Transverse colon (tissue), 4 donors: ENCODE measurements around the gene RFXAP. TPM values are rescaled to one million over a fixed set of nuclear protein-coding genes. Genes with fewer than 3 reads are reported as not detected.

Experiments
- DNase-seq: peaks from one replicate; pipeline ENCODE4 v3.0.0-alpha.2; 2019
- H3K27ac ChIP-seq, 4 donors: fragments of 200-600 bp; sonication (generic); 2 replicates each; pipeline ENCODE4 v1.5.1; 2016 to 2018; ENCODE audit warnings: inconsistent platforms in 4 of 4
- H3K27me3 ChIP-seq: fragments of 200-600 bp; sonication (generic); 2 replicates; pipeline ENCODE4 v1.5.1; 2017; ENCODE audit warnings: inconsistent platforms
- H3K36me3 ChIP-seq, 4 donors: fragments of 200-600 bp; sonication (generic); 2 replicates each; pipeline ENCODE4 v1.5.1; 2017 to 2019; ENCODE audit warnings: inconsistent platforms in 4 of 4
- H3K4me1 ChIP-seq, 4 donors: fragments of 200-600 bp; sonication (generic); 2 replicates each; pipeline ENCODE4 v1.5.1; 2017 to 2020; ENCODE audit warnings: inconsistent platforms in 4 of 4
- H3K4me3 ChIP-seq, 4 donors: fragments of 200-600 bp; sonication (generic); 1 replicate in 1 of 4; 2 replicates in 3 of 4; pipeline versions ENCODE4 v1.5.1 to v1.6.1; 2017 to 2019; ENCODE audit warnings: inconsistent platforms in 4 of 4
- H3K9me3 ChIP-seq, 2 donors: fragments of 200-600 bp; sonication (generic); 2 replicates each; pipeline ENCODE4 v1.5.1; 2017 to 2019; ENCODE audit warnings: inconsistent platforms in 2 of 2
- CTCF ChIP-seq, 5 experiments: fragments of 200-600 bp in 3 of 5; fragments of 450-650 bp in 2 of 5; sonication (generic) in 3 of 5; IDR thresholded peaks; 1 replicate in 2 of 5; 2 replicates in 3 of 5; pipeline ENCODE4 v1.5.1; 2016 to 2017; ENCODE audit warnings: antibody characterized with exemption in 5 of 5, inconsistent platforms in 3 of 5, mild to moderate bottlenecking in 2 of 5, moderate library complexity in 1 of 5
- EP300 ChIP-seq: sonication (generic); formaldehyde crosslinking; IDR thresholded peaks from one replicate; pipeline ENCODE4 v1.6.1; 2017; ENCODE audit warnings: antibody characterized with exemption, low read depth
- POLR2A ChIP-seq: fragments of 450-650 bp; IDR thresholded peaks from one replicate; pipeline ENCODE4 v1.6.1; 2016; ENCODE audit warnings: antibody characterized with exemption, mild to moderate bottlenecking, moderate library complexity
- POLR2AphosphoS5 ChIP-seq, 3 donors: sonication (generic); formaldehyde crosslinking; IDR thresholded peaks; one replicate each; pipeline ENCODE4 v1.6.1; 2016; ENCODE audit warnings: antibody characterized with exemption in 3 of 3
- WGBS, 2 donors: methylation state at CpG; one replicate each; pipeline ENCODE4 v1.1.5; 2018; ENCODE audit warnings: low coverage in 1 of 2; 5-methylcytosine and 5-hydroxymethylcytosine counted together
- in situ Hi-C, 4 donors: fragments of 200-750 bp; cut with MboI; loops; one replicate each; pipeline versions ENCODE4 v1.15.0 to v1.15.1; 2017; ENCODE audit warnings: low sequenced_read_pairs in 3 of 4, low pct_ligation_motif_present in 1 of 4, low pct_unique_long_range_greater_than_20kb in 1 of 4
- intact Hi-C: fragments of 100-400 bp; cut with DNase I; formaldehyde crosslinking; loops from one replicate; pipeline ENCODE4 v1.15.1; 2023; ENCODE audit warnings: low total_unique reads
- total RNA-seq, 4 donors: library from RNA; depleted of rRNA; stranded (reverse); fragments of >200 nt; gene quantifications; one replicate each; pipeline ENCODE4 v1.1.0, GENCODE V29; 2016

The RFXAP gene
- total RNA-seq, 4 donors from 2014 or later: 0.80 to 5.9 (median 3.7) TPM

- in situ Hi-C loops: loop anchor here in 3 of 4 donors (5.0 to 25.0 kb wide), 3 partner anchors 106 to 128 kb away; partner anchors contain the start of gene ALG5 (in 1 of the 3)
- H3K36me3 ChIP-seq: no peaks in the 10 kb centered on the region
- H3K9me3 ChIP-seq: no peaks in the 10 kb centered on the region
- no peak overlapping the region for H3K27ac ChIP-seq
- H3K27me3 ChIP-seq: no peaks in the 10 kb centered on the region
- no peak for DNase-seq
- peaks cover 0 to 6% (median 0%) of the 10 kb centered on the region in 4 donors for H3K4me1 ChIP-seq
- WGBS, 2 donors: 67 to 88% methylated on average over 1 to 4 of the region's 4 CpGs
- TF ChIP-seq CTCF (IDR thresholded peaks at IDR 0.05): no peak
- no peak for TF ChIP-seq POLR2A
- TF ChIP-seq POLR2AphosphoS5 (IDR thresholded peaks at IDR 0.05): no peak
- intact Hi-C loops: loop anchor here (10.0 kb wide), 1 partner anchor 136 kb away; the partner anchor contains the start of gene ALG5
- H3K4me3 ChIP-seq: no peak overlapping the region
Measured at GRCh38 chr13:36859259-36859658, 40.2 kb downstream of the RFXAP start.

GRCh38 chr13:36862002-36862685 is 43.1 kb downstream of the RFXAP start:
- WGBS, 2 donors: 59 to 77% methylated on average over 4 to 6 of the region's 6 CpGs
- Histone ChIP-seq H3K36me3 (no peaks in the 10 kb centered on the region), H3K4me3 (no peak overlapping the region), H3K27ac (no peak overlapping the region), H3K9me3 (no peaks in the 10 kb centered on the region), H3K4me1 (peaks cover 0 to 6% (median 0%) of the 10 kb centered on the region in 4 donors), H3K27me3 (no peaks in the 10 kb centered on the region)
- intact Hi-C loops: no loop called here
- no peak for DNase-seq
- TF ChIP-seq POLR2A (no peak), CTCF (IDR thresholded peaks at IDR 0.05) (no peak), EP300 (no peak), POLR2AphosphoS5 (IDR thresholded peaks at IDR 0.05) (no peak)
- in situ Hi-C loops: loop anchor here in 2 of 4 donors (10.0 to 25.0 kb wide), 2 partner anchors 113 to 125 kb away; partner anchors contain the start of gene ALG5 (in 1 of the 2)

- TF ChIP-seq CTCF (IDR thresholded peaks at IDR 0.05): no peak
- no peak for TF ChIP-seq POLR2A
- no peak for TF ChIP-seq POLR2AphosphoS5 (IDR thresholded peaks at IDR 0.05)
- no peak for TF ChIP-seq EP300
- Histone ChIP-seq H3K4me1 (peaks cover 0 to 6% (median 0%) of the 10 kb centered on the region in 4 donors), H3K9me3 (no peaks in the 10 kb centered on the region), H3K27ac (no peak overlapping the region), H3K4me3 (no peak overlapping the region), H3K36me3 (no peaks in the 10 kb centered on the region), H3K27me3 (no peaks in the 10 kb centered on the region)
- intact Hi-C loops: no loop called here
- in situ Hi-C loops: loop anchor here in 2 of 4 donors (10.0 to 25.0 kb wide), 2 partner anchors 112 to 125 kb away; partner anchors contain the start of gene ALG5 (in 1 of the 2)
- 83% methylated on average over 7 of the region's 7 CpGs for WGBS, 2 donors
- no peak for DNase-seq
Measured at GRCh38 chr13:36862722-36863121, 43.7 kb downstream of the RFXAP start.

- Histone ChIP-seq H3K9me3 (no peaks in the 10 kb centered on the region), H3K27ac (no peak overlapping the region), H3K4me1 (peaks cover 0 to 5% (median 2%) of the 10 kb centered on the region in 4 donors), H3K4me3 (no peak overlapping the region), H3K36me3 (no peaks in the 10 kb centered on the region), H3K27me3 (no peaks in the 10 kb centered on the region)
- 87 to 92% methylated on average over 2 to 5 of the region's 5 CpGs for WGBS, 2 donors
- TF ChIP-seq POLR2A (no peak), POLR2AphosphoS5 (IDR thresholded peaks at IDR 0.05) (no peak), EP300 (no peak), CTCF (IDR thresholded peaks at IDR 0.05) (no peak)
- in situ Hi-C loops: loop anchor here in 2 of 4 donors (10.0 to 25.0 kb wide), 2 partner anchors 110 to 122 kb away; partner anchors contain the start of gene ALG5 (in 1 of the 2)
- intact Hi-C loops: no loop called here
- no peak for DNase-seq
Measured at GRCh38 chr13:36865265-36865664, 46.2 kb downstream of the RFXAP start.
